NCI-H345 treated with DMSO at 0.1 percent for 48 hours (cell line): Measurements from ENCODE around the gene BPHL.
"Not testable (repeated sequence)": the region's sequence is repeated elsewhere in the genome, so short reads cannot be mapped to it uniquely, and the experiment has no call there.

Experiments
- DNase-seq: peaks from one replicate; lab custom pipeline; 2025; ENCODE audit not compliant: unreplicated experiment; lab: John Stamatoyannopoulos, UW

Gene BPHL

GRCh38 chr6:3176562-3177355 is 58.2 kb downstream of the BPHL start:
- no peak for DNase-seq

- not testable (repeated sequence) for DNase-seq
Measured at GRCh38 chr6:3178666-3179065, 60.2 kb downstream of the BPHL start.

GRCh38 chr6:3179945-3180344 is 61.4 kb downstream of the BPHL start:
- not testable (repeated sequence) for DNase-seq

- no peak for DNase-seq
Measured at GRCh38 chr6:3181105-3181504, 62.6 kb downstream of the BPHL start.

GRCh38 chr6:3183066-3183465 is 64.6 kb downstream of the BPHL start:
- no peak for DNase-seq

GRCh38 chr6:3186974-3187382 is 68.5 kb downstream of the BPHL start:
- no peak for DNase-seq

GRCh38 chr6:3188262-3188661 is 69.8 kb downstream of the BPHL start:
- DNase-seq: no peak

GRCh38 chr6:3189192-3189591 is 70.7 kb downstream of the BPHL start:
- not testable (repeated sequence) for DNase-seq

- DNase-seq: no peak
Measured at GRCh38 chr6:3190056-3190455, 71.5 kb downstream of the BPHL start.

- no peak for DNase-seq
Measured at GRCh38 chr6:3190779-3191178, 72.3 kb downstream of the BPHL start.

- DNase-seq: no peak
Measured at GRCh38 chr6:3193102-3193849, 74.8 kb downstream of the BPHL start.

- DNase-seq: no peak
Measured at GRCh38 chr6:3194535-3195419, 76.3 kb downstream of the BPHL start.

- no peak for DNase-seq
Measured at GRCh38 chr6:3195420-3195694, 76.8 kb downstream of the BPHL start.

- DNase-seq: no peak
Measured at GRCh38 chr6:3195695-3196497, 77.4 kb downstream of the BPHL start.

- no peak for DNase-seq
Measured at GRCh38 chr6:3196770-3197169, 78.3 kb downstream of the BPHL start.

GRCh38 chr6:3197734-3198133 is 79.2 kb downstream of the BPHL start:
- not testable (repeated sequence) for DNase-seq

- DNase-seq: no peak
Measured at GRCh38 chr6:3199382-3199781, 80.9 kb downstream of the BPHL start.

GRCh38 chr6:3200682-3201081 is 82.2 kb downstream of the BPHL start:
- no peak for DNase-seq

GRCh38 chr6:3201388-3201787 is 82.9 kb downstream of the BPHL start:
- no peak for DNase-seq
